ENCODE measurements around the gene GALNTL6.
"Not testable (repeated sequence)": the region's sequence is repeated elsewhere in the genome, so short reads cannot be mapped to it uniquely, and the experiment has no call there.

The GALNTL6 gene

GRCh38 chr4:172892300-172892699 lies 1079.1 kb downstream of the GALNTL6 start:
- peak; percentile 6 for DNase-seq

- no peak for DNase-seq
Observed at GRCh38 chr4:172895699-172896098, 1082.5 kb downstream of the GALNTL6 start.

GRCh38 chr4:172897046-172897445 lies 1083.8 kb downstream of the GALNTL6 start:
- DNase-seq: no peak

- DNase-seq: no peak
Observed at GRCh38 chr4:172898715-172899114, 1085.5 kb downstream of the GALNTL6 start.

GRCh38 chr4:172899861-172900260 lies 1086.7 kb downstream of the GALNTL6 start:
- DNase-seq: no peak

GRCh38 chr4:172900900-172901299 lies 1087.7 kb downstream of the GALNTL6 start:
- DNase-seq: no peak

- not testable (repeated sequence) for DNase-seq
Observed at GRCh38 chr4:172912468-172912867, 1099.3 kb downstream of the GALNTL6 start.

- DNase-seq: not testable (repeated sequence)
Observed at GRCh38 chr4:172917403-172917802, 1104.2 kb downstream of the GALNTL6 start.

GRCh38 chr4:172919269-172919668 lies 1106.1 kb downstream of the GALNTL6 start:
- no peak for DNase-seq

GRCh38 chr4:172927096-172927814 lies 1114.1 kb downstream of the GALNTL6 start:
- DNase-seq: no peak

GRCh38 chr4:172928347-172928746 lies 1115.1 kb downstream of the GALNTL6 start:
- DNase-seq: no peak

GRCh38 chr4:172938072-172938829 lies 1125.0 kb downstream of the GALNTL6 start:
- DNase-seq: no peak

- no peak for DNase-seq
Observed at GRCh38 chr4:172938870-172939269, 1125.7 kb downstream of the GALNTL6 start.

GRCh38 chr4:172942840-172943239 lies 1129.6 kb downstream of the GALNTL6 start:
- DNase-seq: no peak

GRCh38 chr4:172945611-172946010 lies 1132.4 kb downstream of the GALNTL6 start:
- no peak for DNase-seq

- no peak for DNase-seq
Observed at GRCh38 chr4:172946503-172946902, 1133.3 kb downstream of the GALNTL6 start.

GRCh38 chr4:172947594-172947993 lies 1134.4 kb downstream of the GALNTL6 start:
- no peak for DNase-seq

- DNase-seq: no peak
Observed at GRCh38 chr4:172950990-172951389, 1137.8 kb downstream of the GALNTL6 start.

GRCh38 chr4:172951679-172952451 lies 1138.7 kb downstream of the GALNTL6 start:
- no peak for DNase-seq

GRCh38 chr4:172953896-172954568 lies 1140.8 kb downstream of the GALNTL6 start:
- no peak for DNase-seq

- DNase-seq: not testable (repeated sequence)
Observed at GRCh38 chr4:172956340-172956739, 1143.1 kb downstream of the GALNTL6 start.

GRCh38 chr4:172957216-172957615 lies 1144.0 kb downstream of the GALNTL6 start:
- DNase-seq: no peak

Measured in GDM1 (cell line).